OCI-LY1 (cell line): ENCODE data around the gene JOSD2.

Experiments used
- H2AFZ ChIP-seq: fragments of 200-600 bp; sonication (generic), shearing (Covaris generic); 2 replicates; pipeline ENCODE4 v1.6.0; 2014; ENCODE audit warnings: antibody characterized with exemption, mild to moderate bottlenecking, low read length
- H3F3A ChIP-seq: fragments of 200-600 bp; sonication (generic), shearing (Covaris generic); 2 replicates; pipeline ENCODE4 v1.6.0; 2014; ENCODE audit warnings: mild to moderate bottlenecking, antibody characterized with exemption, low read length, moderate library complexity; ENCODE audit not compliant: insufficient read depth
- H3K27ac ChIP-seq: fragments of 200-600 bp; sonication (generic); 2 replicates; pipeline ENCODE4 v1.5.1; 2014; ENCODE audit warnings: low read length, mixed run types, mild to moderate bottlenecking, low read depth; ENCODE audit not compliant: poor library complexity, severe bottlenecking
- H3K27me3 ChIP-seq: fragments of 200-600 bp; sonication (generic); 2 replicates; pipeline ENCODE4 v1.6.0; 2014; ENCODE audit warnings: antibody characterized with exemption, mild to moderate bottlenecking, low read length, moderate library complexity; ENCODE audit not compliant: insufficient read depth
- H3K36me3 ChIP-seq: fragments of 200-600 bp; sonication (generic); 2 replicates; pipeline ENCODE4 v1.6.1; 2014; ENCODE audit warnings: mild to moderate bottlenecking, antibody characterized with exemption, low read length, moderate library complexity, mixed read lengths; ENCODE audit not compliant: insufficient read depth
- H3K4me1 ChIP-seq: fragments of 200-600 bp; sonication (generic); 2 replicates; pipeline ENCODE4 v1.5.1; 2014; ENCODE audit warnings: mild to moderate bottlenecking, low read length, moderate library complexity; ENCODE audit not compliant: insufficient read depth, severe bottlenecking
- H3K4me2 ChIP-seq: fragments of 200-600 bp; sonication (generic), shearing (Covaris generic); 2 replicates; pipeline ENCODE4 v1.6.1; 2014; ENCODE audit warnings: low read length
- H3K4me3 ChIP-seq: fragments of 200-600 bp; sonication (generic); 2 replicates; pipeline ENCODE4 v1.5.1; 2014; ENCODE audit warnings: low read length, low read depth, mild to moderate bottlenecking, mixed read lengths; ENCODE audit not compliant: poor library complexity, severe bottlenecking
- H3K79me2 ChIP-seq: fragments of 200-600 bp; shearing (Covaris generic); 2 replicates; pipeline ENCODE4 v1.6.1; 2016; ENCODE audit warnings: mixed run types, low read length, mixed read lengths; ENCODE audit not compliant: insufficient read depth
- H3K9ac ChIP-seq: fragments of 200-600 bp; sonication (generic), shearing (Covaris generic); 2 replicates; pipeline ENCODE4 v1.6.1; 2014; ENCODE audit warnings: mild to moderate bottlenecking, low read length, mixed read lengths
- H3K9me2 ChIP-seq: fragments of 200-600 bp; sonication (generic), shearing (Covaris generic); 2 replicates; pipeline ENCODE4 v1.6.1; 2014; ENCODE audit warnings: low read depth, mild to moderate bottlenecking, low read length, mixed read lengths
- H3K9me3 ChIP-seq: fragments of 200-600 bp; shearing (Covaris generic); 2 replicates; pipeline ENCODE4 v1.6.1; 2014; ENCODE audit warnings: low read length, mixed read lengths
- H4K20me1 ChIP-seq: fragments of 200-600 bp; sonication (generic), shearing (Covaris generic); 2 replicates; pipeline ENCODE4 v1.6.0; 2016; ENCODE audit warnings: mild to moderate bottlenecking, low read length; ENCODE audit not compliant: insufficient read depth
- CTCF ChIP-seq: fragments of 200-600 bp; sonication (generic), shearing (Covaris generic); IDR thresholded peaks from 2 replicates; pipeline ENCODE4 v1.5.1; 2017; ENCODE audit warnings: mild to moderate bottlenecking, antibody characterized with exemption, low read length, moderate library complexity, mixed read lengths
- EZH2 ChIP-seq: fragments of 200-600 bp; sonication (generic), shearing (Covaris generic); IDR thresholded peaks from 2 replicates; pipeline ENCODE4 v1.8.0; 2017; ENCODE audit warnings: borderline replicate concordance, mixed run types, mild to moderate bottlenecking, antibody characterized with exemption, low read length, moderate library complexity, mixed read lengths

JOSD2 gene

GRCh38 chr19:50553134-50553703 lies 42.2 kb upstream of the JOSD2 start:
- H3K4me2 ChIP-seq: no peak overlapping the region
- H3K27me3 ChIP-seq: peaks cover 5% of the 10 kb centered on the region; the same call in 1 of the 2 replicates
- H4K20me1 ChIP-seq: no peaks in the 10 kb centered on the region
- H3F3A ChIP-seq: no peaks in the 10 kb centered on the region
- H2AFZ ChIP-seq: no peak overlapping the region
- no peaks in the 10 kb centered on the region for H3K4me1 ChIP-seq
- H3K4me3 ChIP-seq: no peak overlapping the region
- H3K27ac ChIP-seq: no peak overlapping the region
- H3K79me2 ChIP-seq: no peaks in the 10 kb centered on the region
- H3K9me3 ChIP-seq: no peaks in the 10 kb centered on the region
- TF ChIP-seq CTCF (no peak), EZH2 (no peak)
- H3K9ac ChIP-seq: no peak overlapping the region
- no peaks in the 10 kb centered on the region for H3K36me3 ChIP-seq
- no peaks in the 10 kb centered on the region for H3K9me2 ChIP-seq

GRCh38 chr19:50552540-50552939 lies 41.5 kb upstream of the JOSD2 start:
- Histone ChIP-seq H3K36me3 (no peaks in the 10 kb centered on the region), H3K79me2 (no peaks in the 10 kb centered on the region), H3K27ac (no peak overlapping the region), H4K20me1 (no peaks in the 10 kb centered on the region), H3K4me1 (no peaks in the 10 kb centered on the region), H3K9ac (no peak overlapping the region), H3F3A (no peaks in the 10 kb centered on the region), H3K4me3 (no peak overlapping the region), H3K9me2 (no peaks in the 10 kb centered on the region), H3K4me2 (no peak overlapping the region), H2AFZ (no peak overlapping the region), H3K27me3 (peaks cover 4% of the 10 kb centered on the region; the same call in 1 of the 2 replicates), H3K9me3 (no peaks in the 10 kb centered on the region)
- TF ChIP-seq CTCF (no peak), EZH2 (no peak)

- Histone ChIP-seq H3K4me1 (no peaks in the 10 kb centered on the region), H3K9me2 (no peaks in the 10 kb centered on the region), H2AFZ (no peak overlapping the region), H3K9ac (no peak overlapping the region), H3K4me3 (no peak overlapping the region), H3K9me3 (no peaks in the 10 kb centered on the region), H3K27me3 (peaks cover 4% of the 10 kb centered on the region; the same call in 1 of the 2 replicates), H3K36me3 (no peaks in the 10 kb centered on the region), H4K20me1 (no peaks in the 10 kb centered on the region), H3K27ac (no peak overlapping the region), H3K4me2 (no peak overlapping the region), H3K79me2 (no peaks in the 10 kb centered on the region), H3F3A (no peaks in the 10 kb centered on the region)
- TF ChIP-seq EZH2 (no peak), CTCF (no peak)
Observed at GRCh38 chr19:50551715-50552187, 40.8 kb upstream of the JOSD2 start.
